Activated CD8-positive, alpha-beta memory T cell treated with anti-CD3 and anti-CD28 coated beads, Interleukin-2, amount 10 ng/mL, durations not matched to agents 7 days and 5 days (primary cell): Measurements from ENCODE around the gene FXN. TPM values are rescaled to one million over a fixed set of nuclear protein-coding genes. Genes with fewer than 3 reads are reported as not detected.

ENCODE experiments used
- ATAC-seq: fragments of 150-1000 bp; cut with Tn5 transposase; one replicate; pipeline ENCODE4 v1.10.0; 2021; ENCODE audit warnings: moderate library complexity
- CTCF ChIA-PET: fragments of 350-600 bp; sonication (Branson Sonifier 250); formaldehyde crosslinking; loops from one replicate; lab custom pipeline; 2021; ENCODE audit warnings: antibody characterized with exemption; lab: Charles Lee
- DNase-seq: peaks from one replicate; pipeline ENCODE4 v3.0.0-alpha.2; 2020
- H3K27ac Mint-ChIP-seq: one replicate; pipeline ENCODE4 v1.8.0; 2021; ENCODE audit warnings: mild to moderate bottlenecking, mixed read lengths
- H3K27me3 Mint-ChIP-seq: one replicate; pipeline ENCODE4 v1.8.0; 2021; ENCODE audit warnings: mixed read lengths
- H3K36me3 Mint-ChIP-seq: one replicate; pipeline ENCODE4 v1.8.0; 2021; ENCODE audit warnings: mild to moderate bottlenecking, mixed read lengths
- H3K4me1 Mint-ChIP-seq: one replicate; pipeline ENCODE4 v1.8.0; 2021; ENCODE audit warnings: mixed read lengths
- H3K4me3 Mint-ChIP-seq: one replicate; pipeline ENCODE4 v1.8.0; 2021; ENCODE audit warnings: mild to moderate bottlenecking, moderate library complexity, mixed read lengths
- H3K9me3 Mint-ChIP-seq: one replicate; pipeline ENCODE4 v1.8.0; 2022; ENCODE audit warnings: low read depth, mixed read lengths
- total RNA-seq, 2 experiments: library from RNA; stranded (reverse); gene quantifications; one replicate each; pipeline ENCODE4 v1.2.3, GENCODE V29; 2021

FXN gene
- total RNA-seq, 2 experiments from 2014 or later: 19.9 to 33.9 TPM

DNA sequence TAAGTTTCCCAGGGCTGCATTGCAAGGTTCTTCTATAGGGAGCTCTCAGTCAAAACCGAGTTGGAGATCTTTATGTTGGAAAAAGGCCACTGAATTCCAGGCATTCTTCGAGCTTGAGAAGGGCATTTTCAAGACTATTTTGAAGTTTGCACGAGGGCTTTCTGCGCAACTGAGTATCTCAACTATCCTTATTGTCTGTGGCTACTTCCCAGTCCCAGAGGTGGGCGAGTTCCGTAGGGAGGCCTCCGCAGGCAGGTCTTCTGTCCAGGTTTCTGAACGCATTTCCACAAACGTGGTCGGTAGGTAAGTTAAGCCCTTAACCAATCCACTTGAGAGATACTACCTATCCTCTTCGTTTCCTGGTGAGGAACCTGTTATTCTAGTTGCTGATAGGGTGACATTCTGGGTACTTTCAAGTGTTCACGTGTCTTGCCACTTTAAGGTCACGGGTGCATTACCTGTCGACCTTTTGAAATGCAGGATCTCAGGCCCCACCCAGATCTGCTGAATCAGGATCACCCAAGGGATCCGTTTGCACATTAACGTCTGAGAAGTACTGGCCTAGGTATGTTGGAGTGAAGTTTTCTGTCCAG is 87.1 kb downstream of the FXN start:
- H3K36me3 Mint-ChIP-seq: no peaks in the 10 kb centered on the region
- no peak overlapping the region for H3K27ac Mint-ChIP-seq
- H3K9me3 Mint-ChIP-seq: no peaks in the 10 kb centered on the region
- ATAC-seq: no peak
- peak overlapping the region; percentile 81 for H3K4me3 Mint-ChIP-seq
- CTCF ChIA-PET: interaction anchor here (0.6 to 1.3 kb wide), 6 partner anchors 31 to 103 kb away, joined by 3 to 4 read pairs (median 3); no protein-coding TSS in a partner anchor
- H3K27me3 Mint-ChIP-seq: peaks cover 12% of the 10 kb centered on the region
- peaks cover 9% of the 10 kb centered on the region for H3K4me1 Mint-ChIP-seq
- DNase-seq: peak; percentile 36

DNA sequence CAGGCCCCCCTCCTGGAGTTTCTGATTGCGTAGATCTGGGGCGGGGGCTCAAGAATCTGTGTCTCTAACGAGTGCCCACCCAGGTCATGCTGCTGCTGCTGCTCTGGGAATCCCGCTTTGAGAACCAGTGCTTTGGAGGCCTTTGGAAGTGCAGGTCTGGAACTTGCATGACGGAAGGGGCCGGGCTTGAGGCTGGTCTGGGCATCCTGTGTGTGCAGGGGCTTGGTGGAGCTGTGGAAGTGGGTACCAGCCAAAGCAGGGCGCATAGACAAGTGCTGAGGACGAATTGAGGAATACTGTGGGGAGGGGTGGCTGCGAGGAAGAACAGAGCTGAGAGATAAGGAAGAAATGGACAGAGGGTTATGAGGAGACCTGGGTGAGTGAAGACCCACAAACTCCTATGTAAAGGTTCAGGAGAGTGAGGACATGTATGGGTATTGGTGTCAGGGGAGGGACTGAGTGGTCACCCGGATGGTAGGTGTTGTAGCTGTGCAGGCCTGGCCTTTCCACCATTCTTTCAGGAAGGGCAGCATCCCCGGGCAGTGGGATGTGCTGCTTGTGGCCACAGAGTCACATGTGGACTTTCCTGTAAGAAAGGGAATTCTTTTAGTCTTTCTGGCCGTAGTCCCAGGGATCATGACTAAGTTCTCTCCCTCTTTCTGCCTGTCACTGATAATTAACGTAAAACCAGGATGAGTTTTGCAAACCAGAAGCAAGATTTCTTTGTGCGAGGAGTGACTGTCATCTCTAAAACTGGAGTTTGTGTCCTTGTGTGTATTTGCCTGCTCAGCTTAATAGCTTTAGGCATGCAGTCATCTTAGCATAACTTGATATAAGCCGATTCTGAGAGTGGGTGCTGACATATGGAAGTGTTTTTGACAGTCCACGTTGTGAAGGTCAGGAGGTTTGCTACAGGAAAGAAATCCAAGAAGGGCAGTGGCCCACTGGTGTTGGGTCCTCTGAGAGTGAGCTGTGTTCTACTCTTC is 95.2 kb downstream of the FXN start:
- CTCF ChIA-PET: no interaction called here
- no peaks in the 10 kb centered on the region for H3K9me3 Mint-ChIP-seq
- peak; percentile 21 for DNase-seq
- H3K4me1 Mint-ChIP-seq: no peaks in the 10 kb centered on the region
- no peak overlapping the region for H3K4me3 Mint-ChIP-seq
- H3K27me3 Mint-ChIP-seq: peaks cover 2% of the 10 kb centered on the region
- no peak overlapping the region for H3K27ac Mint-ChIP-seq
- no peaks in the 10 kb centered on the region for H3K36me3 Mint-ChIP-seq
- no peak for ATAC-seq

GRCh38 chr9:69131682-69132081 is 96.1 kb downstream of the FXN start:
- no peak for ATAC-seq
- Mint-ChIP-seq H3K27ac (no peak overlapping the region), H3K9me3 (no peaks in the 10 kb centered on the region), H3K27me3 (peaks cover 2% of the 10 kb centered on the region), H3K36me3 (no peaks in the 10 kb centered on the region), H3K4me3 (no peak overlapping the region), H3K4me1 (no peaks in the 10 kb centered on the region)
- peak; percentile 23 for DNase-seq
- CTCF ChIA-PET: no interaction called here

- Mint-ChIP-seq H3K27ac (no peak overlapping the region), H3K4me3 (no peak overlapping the region), H3K36me3 (no peaks in the 10 kb centered on the region), H3K4me1 (no peaks in the 10 kb centered on the region), H3K27me3 (peaks cover 2% of the 10 kb centered on the region), H3K9me3 (no peaks in the 10 kb centered on the region)
- peak; percentile 22 for DNase-seq
- CTCF ChIA-PET: no interaction called here
- ATAC-seq: no peak
These were observed 96.8 kb downstream of the FXN start for GRCh38 chr9:69132361-69132760.

- H3K27ac Mint-ChIP-seq: no peak overlapping the region
- H3K4me3 Mint-ChIP-seq: no peak overlapping the region
- no peaks in the 10 kb centered on the region for H3K4me1 Mint-ChIP-seq
- ATAC-seq (no peak), DNase-seq (peak; percentile 31)
- no peaks in the 10 kb centered on the region for H3K9me3 Mint-ChIP-seq
- no peaks in the 10 kb centered on the region for H3K36me3 Mint-ChIP-seq
- CTCF ChIA-PET: no interaction called here
- no peaks in the 10 kb centered on the region for H3K27me3 Mint-ChIP-seq
These were observed 98.9 kb downstream of the FXN start for GRCh38 chr9:69134412-69134811.

- H3K9me3 Mint-ChIP-seq: no peaks in the 10 kb centered on the region
- H3K4me1 Mint-ChIP-seq: no peaks in the 10 kb centered on the region
- H3K27ac Mint-ChIP-seq: no peak overlapping the region
- CTCF ChIA-PET: no interaction called here
- no peaks in the 10 kb centered on the region for H3K27me3 Mint-ChIP-seq
- DNase-seq: no peak
- ATAC-seq: no peak
- H3K36me3 Mint-ChIP-seq: no peaks in the 10 kb centered on the region
- H3K4me3 Mint-ChIP-seq: no peak overlapping the region
These were observed 100.6 kb downstream of the FXN start for GRCh38 chr9:69136185-69136584.

GRCh38 chr9:69136779-69137178 is 101.2 kb downstream of the FXN start:
- Mint-ChIP-seq H3K27me3 (peaks cover under 1% of the 10 kb centered on the region), H3K27ac (no peak overlapping the region), H3K4me1 (no peaks in the 10 kb centered on the region), H3K9me3 (no peaks in the 10 kb centered on the region), H3K4me3 (no peak overlapping the region), H3K36me3 (no peaks in the 10 kb centered on the region)
- CTCF ChIA-PET: no interaction called here
- DNase-seq: peak; percentile 23
- ATAC-seq: no peak

- Mint-ChIP-seq H3K27ac (no peak overlapping the region), H3K4me1 (no peaks in the 10 kb centered on the region)
- CTCF ChIA-PET: no interaction called here
These were observed 101.8 kb downstream of the FXN start for GRCh38 chr9:69137311-69137710.

DNA sequence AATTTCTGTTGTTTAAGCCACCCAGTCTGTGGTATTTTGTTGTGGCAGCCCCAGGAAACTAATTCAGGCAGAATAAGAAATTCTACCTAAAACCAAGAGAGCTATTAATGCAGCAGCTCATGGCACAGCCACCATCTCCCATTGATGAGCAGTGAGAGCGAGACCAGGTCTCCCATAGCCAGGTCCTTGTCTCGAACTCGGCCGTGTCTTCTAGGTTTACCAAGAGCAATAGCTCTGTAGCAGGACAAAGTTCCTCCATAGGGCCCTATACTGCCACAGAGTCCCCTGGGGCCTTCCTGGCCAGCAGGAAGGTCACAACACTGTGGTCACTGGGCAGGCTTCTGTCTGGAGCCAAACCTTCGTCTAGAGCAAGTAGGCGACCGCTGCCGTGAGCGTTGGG is 104.0 kb downstream of the FXN start:
- CTCF ChIA-PET: no interaction called here

More at GRCh38 chr9:69137311-69137710, 101.8 kb downstream of the FXN start:
- no peaks in the 10 kb centered on the region for H3K9me3 Mint-ChIP-seq
- no peak overlapping the region for H3K4me3 Mint-ChIP-seq
- H3K27me3 Mint-ChIP-seq: peaks cover 6% of the 10 kb centered on the region
- no peaks in the 10 kb centered on the region for H3K36me3 Mint-ChIP-seq
- DNase-seq (no peak), ATAC-seq (no peak)

GRCh38 chr9:69140123-69140735 is 104.7 kb downstream of the FXN start:
- H3K4me1 Mint-ChIP-seq: no peaks in the 10 kb centered on the region
- DNase-seq (peak; percentile 36), ATAC-seq (no peak)
- H3K4me3 Mint-ChIP-seq: no peak overlapping the region
- no peaks in the 10 kb centered on the region for H3K9me3 Mint-ChIP-seq
- H3K36me3 Mint-ChIP-seq: no peaks in the 10 kb centered on the region
- CTCF ChIA-PET: no interaction called here
- H3K27me3 Mint-ChIP-seq: peaks cover 8% of the 10 kb centered on the region
- no peak overlapping the region for H3K27ac Mint-ChIP-seq

More for the DNA sequence above, 104.0 kb downstream of the FXN start:
- Mint-ChIP-seq H3K4me3 (no peak overlapping the region), H3K9me3 (no peaks in the 10 kb centered on the region), H3K27me3 (peaks cover 8% of the 10 kb centered on the region), H3K4me1 (no peaks in the 10 kb centered on the region), H3K27ac (no peak overlapping the region), H3K36me3 (no peaks in the 10 kb centered on the region)
- ATAC-seq: no peak
- peak; percentile 11 for DNase-seq

DNA sequence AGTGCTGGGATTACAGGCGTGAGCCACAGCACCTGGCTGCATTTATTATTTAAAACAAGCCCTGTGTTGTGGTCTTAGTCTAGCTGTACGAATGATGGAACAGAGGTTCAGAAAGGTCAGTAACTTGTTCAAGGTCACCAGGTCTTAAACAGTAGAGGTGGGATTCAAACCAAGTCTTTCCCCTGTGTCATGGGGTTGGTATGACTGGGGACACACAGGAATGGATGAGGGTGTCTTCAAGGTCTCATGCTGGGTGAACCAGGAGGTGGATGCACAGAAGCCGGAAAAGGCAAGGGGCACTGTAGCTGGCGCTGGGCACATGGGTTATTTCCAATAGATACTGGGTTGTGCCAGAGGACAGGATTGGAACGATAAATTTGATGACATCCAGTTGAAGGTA is 106.3 kb downstream of the FXN start:
- CTCF ChIA-PET: no interaction called here
- H3K4me3 Mint-ChIP-seq: no peak overlapping the region

GRCh38 chr9:69143291-69143690 is 107.7 kb downstream of the FXN start:
- Mint-ChIP-seq H3K27ac (no peak overlapping the region), H3K4me3 (no peak overlapping the region), H3K9me3 (no peaks in the 10 kb centered on the region), H3K36me3 (no peaks in the 10 kb centered on the region), H3K4me1 (no peaks in the 10 kb centered on the region), H3K27me3 (peaks cover 12% of the 10 kb centered on the region)
- no peak for DNase-seq
- ATAC-seq: no peak
- CTCF ChIA-PET: no interaction called here

More for the DNA sequence above, 106.3 kb downstream of the FXN start:
- H3K27me3 Mint-ChIP-seq: peaks cover 12% of the 10 kb centered on the region
- no peak overlapping the region for H3K27ac Mint-ChIP-seq
- H3K36me3 Mint-ChIP-seq: no peaks in the 10 kb centered on the region
- no peaks in the 10 kb centered on the region for H3K4me1 Mint-ChIP-seq
- no peaks in the 10 kb centered on the region for H3K9me3 Mint-ChIP-seq
- DNase-seq (peak; percentile 33), ATAC-seq (no peak)

- CTCF ChIA-PET: interaction anchor here (1.0 kb wide), 1 partner anchor 92 kb away, joined by 4 read pairs; no protein-coding TSS in a partner anchor
- ATAC-seq (no peak), DNase-seq (peak; percentile 5)
- H3K4me1 Mint-ChIP-seq: no peaks in the 10 kb centered on the region
- H3K27me3 Mint-ChIP-seq: peaks cover 12% of the 10 kb centered on the region
- H3K4me3 Mint-ChIP-seq: no peak overlapping the region
- no peak overlapping the region for H3K27ac Mint-ChIP-seq
- no peaks in the 10 kb centered on the region for H3K9me3 Mint-ChIP-seq
- no peaks in the 10 kb centered on the region for H3K36me3 Mint-ChIP-seq
These were observed 109.7 kb downstream of the FXN start for GRCh38 chr9:69145144-69145715.
